IMR-90 (cell line): ENCODE measurements around the gene EXOC4. TPM values are rescaled to one million over a fixed set of nuclear protein-coding genes. Genes with fewer than 3 reads are reported as not detected.

Source experiments
- ATAC-seq: fragments of 200-7000 bp; cut with Tn5 transposase; 2 replicates; pipeline ENCODE4 v1.9.1; 2020; ENCODE audit warnings: low read depth, mild to moderate bottlenecking, moderate library complexity
- BruUV-seq: library from RNA; stranded (reverse); fragments of 400-500 nt; replicated peaks from 2 replicates; lab custom pipeline; 2021; lab: Mats Ljungman, UMichigan
- CTCF ChIA-PET: fragments of 300-600 bp; formaldehyde crosslinking; extraction: SDS; loops from one replicate; lab custom pipeline; 2021; ENCODE audit warnings: antibody characterized with exemption; lab: Yijun Ruan, JAX
- POLR2A ChIA-PET: fragments of 300-600 bp; sonication (Branson Sonifier 250); formaldehyde crosslinking; loops from one replicate; lab custom pipeline; 2022; ENCODE audit warnings: antibody characterized with exemption; ENCODE audit not compliant: unreplicated experiment; lab: Charles Lee
- DNase-seq: peaks from one replicate; pipeline ENCODE4 v3.0.0; 2013
- H2AFZ ChIP-seq: replicated peaks from 2 replicates; pipeline ENCODE3; 2013; ENCODE audit warnings: low read length, mild to moderate bottlenecking; ENCODE audit not compliant: poor library complexity
- H2AK5ac ChIP-seq: 2 replicates; pipeline ENCODE4 v1.6.1; 2013; ENCODE audit warnings: low read depth, low read length, inconsistent platforms
- H2AK9ac ChIP-seq: replicated peaks from 2 replicates; pipeline ENCODE3; 2013; ENCODE audit warnings: mild to moderate bottlenecking, low read depth, low read length, moderate library complexity; ENCODE audit not compliant: poor library complexity
- H2BK120ac ChIP-seq: 2 replicates; pipeline ENCODE4 v1.6.1; 2013; ENCODE audit warnings: low read depth, low read length, inconsistent platforms
- H2BK15ac ChIP-seq: 3 replicates; pipeline ENCODE4 v1.6.1; 2013; ENCODE audit warnings: low read depth, low read length, inconsistent platforms
- H2BK20ac ChIP-seq: 2 replicates; pipeline ENCODE4 v1.6.1; 2013; ENCODE audit warnings: low read depth, mild to moderate bottlenecking, inconsistent platforms, low read length, moderate library complexity
- H2BK5ac ChIP-seq: 2 replicates; pipeline ENCODE4 v1.6.1; 2013; ENCODE audit warnings: mild to moderate bottlenecking, low read depth, low read length, inconsistent platforms; ENCODE audit not compliant: poor library complexity, severe bottlenecking
- H3K14ac ChIP-seq: replicated peaks from 2 replicates; pipeline ENCODE4 v1.6.1; 2013; ENCODE audit warnings: low read depth, low read length, inconsistent platforms
- H3K18ac ChIP-seq: 2 replicates; pipeline ENCODE4 v1.6.1; 2013; ENCODE audit warnings: low read depth, low read length, control low read depth
- H3K23ac ChIP-seq: 2 replicates; pipeline ENCODE4 v1.6.1; 2013; ENCODE audit warnings: low read depth, low read length, inconsistent platforms
- H3K27ac ChIP-seq: 2 replicates; pipeline ENCODE4 v1.5.1; 2013; ENCODE audit warnings: mild to moderate bottlenecking, control low read depth, low read length; ENCODE audit not compliant: insufficient read depth
- H3K27me3 ChIP-seq: 2 replicates; pipeline ENCODE4 v1.6.1; 2013; ENCODE audit warnings: low read length; ENCODE audit not compliant: control insufficient read depth, insufficient read depth
- H3K36me3 ChIP-seq: 2 replicates; pipeline ENCODE4 v1.6.1; 2013; ENCODE audit warnings: low read length, mixed read lengths; ENCODE audit not compliant: control insufficient read depth, insufficient read depth
- H3K4ac ChIP-seq: 2 replicates; pipeline ENCODE4 v1.6.1; 2013; ENCODE audit warnings: low read depth, low read length, inconsistent platforms
- H3K4me1 ChIP-seq: 2 replicates; pipeline ENCODE4 v1.6.1; 2013; ENCODE audit warnings: low read length, mixed read lengths; ENCODE audit not compliant: control insufficient read depth, insufficient read depth
- H3K4me2 ChIP-seq: 2 replicates; pipeline ENCODE4 v1.6.1; 2013; ENCODE audit warnings: low read depth, mild to moderate bottlenecking, control low read depth, low read length, moderate library complexity
- H3K4me3 ChIP-seq: 2 replicates; pipeline ENCODE4 v1.5.1; 2013; ENCODE audit warnings: low read depth, mild to moderate bottlenecking, control low read depth, low read length, moderate library complexity; ENCODE audit not compliant: insufficient read depth
- H3K56ac ChIP-seq: 2 replicates; pipeline ENCODE4 v1.6.1; 2013; ENCODE audit warnings: low read length, inconsistent platforms; ENCODE audit not compliant: insufficient read depth; ENCODE audit errors: extremely low read depth
- H3K79me1 ChIP-seq, 2 experiments: 2 replicates each; pipeline ENCODE4 v1.6.1; 2013; ENCODE audit warnings: low read length in 2 of 2, inconsistent platforms in 1 of 2, low read depth in 1 of 2
- H3K9ac ChIP-seq: 2 replicates; pipeline ENCODE4 v1.6.1; 2013; ENCODE audit warnings: low read depth, low read length, control low read depth
- H3K9me1 ChIP-seq: 2 replicates; pipeline ENCODE4 v1.6.1; 2013; ENCODE audit warnings: low read length, inconsistent platforms; ENCODE audit not compliant: insufficient read depth
- H3K9me3 ChIP-seq: 2 replicates; pipeline ENCODE4 v1.6.1; 2013; ENCODE audit warnings: low read length; ENCODE audit not compliant: control insufficient read depth, insufficient read depth
- H4K20me1 ChIP-seq: 2 replicates; pipeline ENCODE4 v1.6.1; 2013; ENCODE audit warnings: low read length, inconsistent platforms; ENCODE audit not compliant: insufficient read depth
- H4K5ac ChIP-seq: 2 replicates; pipeline ENCODE4 v1.6.1; 2013; ENCODE audit warnings: mild to moderate bottlenecking, low read depth, low read length, control low read depth
- H4K8ac ChIP-seq, 2 experiments: 2 replicates each; pipeline ENCODE4 v1.6.1; 2013; ENCODE audit warnings: low read depth in 2 of 2, low read length in 2 of 2, control low read depth in 1 of 2, inconsistent platforms in 1 of 2
- H4K91ac ChIP-seq: 2 replicates; pipeline ENCODE4 v1.6.1; 2013; ENCODE audit warnings: low read depth, low read length, inconsistent platforms; ENCODE audit not compliant: insufficient read depth
- CEBPB ChIP-seq: IDR thresholded peaks from 2 replicates; pipeline ENCODE4 v1.6.1; 2012; ENCODE audit warnings: low read depth, low read length, improper control_type of control experiment
- CTCF ChIP-seq: conservative IDR thresholded peaks from 2 replicates; pipeline ENCODE4 v1.5.1; 2012; ENCODE audit warnings: mild to moderate bottlenecking, low read depth, low read length, improper control_type of control experiment
- ELK1 ChIP-seq: fragments of 150-350 bp; IDR thresholded peaks from 2 replicates; pipeline ENCODE4 v1.6.1; 2016; ENCODE audit warnings: low read depth, mild to moderate bottlenecking, low read length, moderate library complexity, borderline replicate concordance
- POLR2A ChIP-seq: IDR thresholded peaks from 2 replicates; pipeline ENCODE4 v1.6.1; 2012; ENCODE audit warnings: mild to moderate bottlenecking, low read depth, low read length
- RFX5 ChIP-seq: IDR thresholded peaks from 2 replicates; pipeline ENCODE4 v1.8.0; 2012; ENCODE audit warnings: low read depth, mild to moderate bottlenecking, low read length, moderate library complexity
- SMC3 ChIP-seq: fragments of 150-350 bp; IDR thresholded peaks from 2 replicates; pipeline ENCODE4 v1.6.1; 2016; ENCODE audit warnings: low read depth, mild to moderate bottlenecking, antibody characterized with exemption, low read length, moderate library complexity
- WGBS, 2 experiments: methylation state at CpG; one replicate each; pipeline versions ENCODE4 v1.1.5 to v1.1.7; 2013; ENCODE audit warnings: missing lambda C conversion rate in 2 of 2; ENCODE audit not compliant: insufficient read length in 1 of 2; ENCODE audit errors: extremely low coverage in 2 of 2; 5-methylcytosine and 5-hydroxymethylcytosine counted together
- dilution Hi-C: fragments of 300-500 bp; cut with HindIII; formaldehyde crosslinking; loops from one replicate; pipeline ENCODE4 v1.14.3; 2018; ENCODE audit warnings: low sequenced_read_pairs; ENCODE audit not compliant: unreplicated experiment
- in situ Hi-C: fragments of 300-500 bp; cut with MboI; formaldehyde crosslinking; loops from 3 replicates; pipeline ENCODE4 v1.14.3; 2019; ENCODE audit warnings: low sequenced_read_pairs, inconsistent platforms, mixed read lengths
- intact Hi-C: fragments of 100-400 bp; cut with micrococcal nuclease; formaldehyde crosslinking; loops from 2 replicates; pipeline ENCODE4 v1.10.0; 2022
- polyA plus RNA-seq, 3 experiments: library from polyadenylated mRNA; depleted of rRNA; stranded (reverse); fragments of >200 nt; gene quantifications; 2 replicates each; pipeline ENCODE4 v1.2.3, GENCODE V29; 2012; ENCODE audit warnings: low replicate concordance in 1 of 3
- total RNA-seq: library from RNA; depleted of rRNA; stranded (reverse); fragments of >200 nt; gene quantifications from 2 replicates; pipeline ENCODE4 v1.2.3, GENCODE V29; 2012

The EXOC4 gene
- total and polyA plus RNA-seq, 2 of the 4 experiments (the other 2 are of a cell fraction), result 25.4 to 94.6 TPM

GRCh38 chr7:134024739-134025138 lies 771.9 kb downstream of the EXOC4 start:
- Histone ChIP-seq H3K9me1 (peaks cover 6% of the 10 kb centered on the region), H3K27me3 (no peaks in the 10 kb centered on the region), H2BK120ac (no peak overlapping the region), H3K36me3 (no peaks in the 10 kb centered on the region), H2AFZ (peak overlapping the region; percentile 44), H2BK20ac (no peak overlapping the region), H2BK15ac (no peak overlapping the region), H2AK5ac (no peak overlapping the region), H3K4me2 (no peak overlapping the region), H3K4ac (no peak overlapping the region), H4K5ac (no peak overlapping the region), H3K23ac (no peak overlapping the region), H3K4me1 (peaks cover 3% of the 10 kb centered on the region; the same call in 1 of the 2 replicates), H3K9ac (no peak overlapping the region), H4K20me1 (no peaks in the 10 kb centered on the region), H3K18ac (no peak overlapping the region), H3K9me3 (no peaks in the 10 kb centered on the region), H3K27ac (no peak overlapping the region), H2BK5ac (no peak overlapping the region), H4K91ac (no peak overlapping the region), H2AK9ac (no peak overlapping the region), H3K79me1 (no peaks in the 10 kb centered on the region), H3K14ac (no peak overlapping the region), H3K4me3 (no peak overlapping the region), H3K56ac (no peak overlapping the region), H4K8ac (no peak overlapping the region)
- ChIA-PET POLR2A (no interaction called here), CTCF (interaction anchor here (0.6 to 0.9 kb wide), 2 partner anchors 9 to 261 kb away, joined by 3 to 4 read pairs; no protein-coding TSS in a partner anchor)
- DNase-seq, result peak; percentile 60
- no CpG with 5 or more reads among the region's 2 CpGs for WGBS, 2 experiments
- TF ChIP-seq SMC3, result no peak
- TF ChIP-seq POLR2A, result no peak
- no peak for TF ChIP-seq CTCF
- TF ChIP-seq RFX5, result no peak
- no peak for TF ChIP-seq CEBPB
- no peak for TF ChIP-seq ELK1
- dilution Hi-C loops (no loop called here), intact Hi-C loops (no loop called here), in situ Hi-C loops (loop anchor here (25.0 kb wide), 1 partner anchor 1312 kb away; no protein-coding TSS in a partner anchor)
- no TSS peak for BruUV-seq
- peak; percentile 84 for ATAC-seq
